GM19239 (cell line): ENCODE measurements around the gene CST5.
"Not testable (repeated sequence)": the region's sequence is repeated elsewhere in the genome, so short reads cannot be mapped to it uniquely, and the experiment has no call there.

Experiments used
- DNase-seq: peaks from one replicate; pipeline ENCODE4 v3.0.0; 2011; ENCODE audit warnings: low spot score; ENCODE audit not compliant: insufficient read length
- FAIRE-seq: peaks from 2 replicates; lab custom pipeline; 2011; peaks lifted over from hg19 to GRCh38; lab: Jason Lieb, UNC

Gene CST5

DNA sequence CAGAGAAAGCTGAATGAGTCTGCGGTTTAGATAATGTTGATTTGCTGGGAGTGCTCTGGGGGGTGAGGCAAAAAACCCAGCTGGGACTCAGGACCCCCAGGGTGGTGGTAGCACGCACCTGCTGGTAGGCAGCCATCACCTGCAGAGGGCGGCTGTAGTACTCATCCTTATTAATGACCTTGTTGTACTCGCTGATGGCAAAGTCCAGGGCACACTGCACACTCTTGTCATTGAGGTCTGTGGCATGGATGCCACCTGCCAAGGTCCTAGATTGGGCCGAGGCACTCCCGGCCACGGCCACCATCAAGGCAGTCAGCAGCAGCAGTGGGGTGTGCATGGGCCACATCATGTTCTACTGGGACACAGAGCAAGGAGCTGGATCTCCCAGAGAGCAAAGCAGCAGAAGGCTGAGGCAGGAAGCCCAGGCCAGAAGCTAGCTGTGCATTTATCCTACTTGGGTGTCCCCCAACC, at the start of gene CST5:
TSS of gene CST5 (minus strand) at position 421 of the 471 bp plus-strand sequence. CDS start at position 349, 72 bp downstream.
- no peak for DNase-seq
- no peak for FAIRE-seq

GRCh38 chr20:23928788-23929187, 49.2 kb upstream of the CST5 start:
- no peak for DNase-seq
- FAIRE-seq: no peak

DNA sequence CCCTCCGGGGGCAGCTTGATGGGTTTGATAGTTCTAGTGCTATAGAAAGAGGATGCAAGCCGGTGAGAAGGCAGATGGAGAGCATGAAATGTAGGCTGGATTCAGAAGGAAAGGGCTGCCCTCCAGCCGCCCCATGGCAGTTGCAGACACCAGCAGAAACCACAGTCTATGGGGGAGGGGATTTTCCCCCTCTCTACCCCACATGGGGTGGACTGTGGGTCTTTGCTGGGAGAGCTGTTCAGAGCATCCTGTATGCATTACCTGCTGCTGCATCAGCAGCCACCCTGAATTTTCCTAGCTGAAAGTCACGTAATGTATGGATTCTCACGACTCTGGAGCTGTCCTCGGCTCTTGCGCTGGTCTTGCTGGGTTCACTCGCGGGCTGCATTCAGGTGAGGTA, 48.8 kb upstream of the CST5 start:
- DNase-seq (no peak), FAIRE-seq (no peak)

- DNase-seq: no peak
- no peak for FAIRE-seq
Observed at GRCh38 chr20:23926944-23927872, 47.7 kb upstream of the CST5 start.

- FAIRE-seq (no peak), DNase-seq (no peak)
Observed at GRCh38 chr20:23926526-23926880, 47.0 kb upstream of the CST5 start.

- DNase-seq: no peak
- no peak for FAIRE-seq
Observed at GRCh38 chr20:23925789-23926525, 46.4 kb upstream of the CST5 start.

DNA sequence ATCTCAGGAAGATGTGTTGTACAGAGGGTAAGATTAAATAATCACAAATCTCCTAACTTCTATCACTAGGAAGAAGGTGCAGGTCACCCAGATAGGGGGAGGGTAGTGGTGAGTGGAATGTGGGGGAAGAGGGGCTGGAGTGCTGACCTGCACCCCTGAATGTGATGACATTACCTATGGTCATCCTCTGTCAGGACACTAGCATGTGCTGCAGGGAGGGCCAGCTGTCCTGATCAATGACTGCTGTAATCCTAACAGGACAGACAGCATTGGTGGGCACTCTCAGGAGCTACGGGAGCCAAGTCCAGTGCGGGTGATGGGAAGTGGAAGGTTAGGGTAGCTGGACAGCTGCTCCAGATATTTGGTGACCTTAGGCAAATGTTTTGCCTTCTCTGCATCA, 45.2 kb upstream of the CST5 start:
- no peak for FAIRE-seq
- no peak for DNase-seq

DNA sequence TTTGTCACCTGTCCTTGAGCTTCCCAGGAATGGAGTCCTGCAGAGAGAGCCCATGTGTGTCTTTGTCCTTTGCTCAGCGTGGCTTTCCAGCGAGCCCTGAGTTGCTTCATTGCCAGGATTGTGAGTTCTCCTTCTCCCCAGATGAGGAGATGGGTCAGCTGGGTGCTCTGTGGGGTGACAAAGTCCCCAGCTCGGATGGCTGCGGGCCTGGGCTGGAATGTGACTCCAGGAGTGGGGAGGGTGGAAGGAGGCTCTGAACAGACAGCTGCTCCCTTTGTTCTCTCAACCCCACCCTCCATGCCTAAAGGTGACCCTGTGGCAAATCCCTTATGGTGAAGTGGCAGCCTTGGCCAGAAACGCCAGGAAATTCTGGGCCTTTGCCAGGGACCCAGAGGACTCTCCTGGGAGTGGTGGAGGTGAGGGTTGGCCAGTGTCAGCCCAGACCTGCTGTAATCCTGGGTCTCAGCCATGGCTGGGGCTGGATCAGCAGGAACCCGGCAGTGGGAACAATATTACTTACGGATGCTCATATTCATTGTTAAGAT, 44.4 kb upstream of the CST5 start:
- FAIRE-seq: no peak
- no peak for DNase-seq

DNA sequence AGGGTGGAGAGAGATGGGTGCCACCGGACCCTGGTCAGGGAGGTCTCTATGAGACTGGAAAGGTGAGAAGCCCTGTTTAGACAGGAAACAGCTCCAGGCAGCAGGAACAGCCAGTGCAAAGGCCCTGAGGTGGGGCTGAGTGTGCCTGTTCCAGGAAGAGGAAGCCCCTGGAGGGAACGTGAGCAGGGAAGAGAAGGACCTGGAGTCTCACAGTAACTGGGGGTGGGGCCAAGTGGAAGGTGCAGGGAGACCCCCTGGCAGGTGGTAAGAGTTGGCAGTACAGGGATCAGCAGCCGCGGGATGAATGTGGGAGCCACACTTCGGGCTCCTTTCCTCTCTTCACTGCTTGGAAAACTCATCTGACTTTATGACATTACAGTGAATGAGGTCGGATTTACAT, 43.8 kb upstream of the CST5 start:
- no peak for DNase-seq
- FAIRE-seq: no peak

DNA sequence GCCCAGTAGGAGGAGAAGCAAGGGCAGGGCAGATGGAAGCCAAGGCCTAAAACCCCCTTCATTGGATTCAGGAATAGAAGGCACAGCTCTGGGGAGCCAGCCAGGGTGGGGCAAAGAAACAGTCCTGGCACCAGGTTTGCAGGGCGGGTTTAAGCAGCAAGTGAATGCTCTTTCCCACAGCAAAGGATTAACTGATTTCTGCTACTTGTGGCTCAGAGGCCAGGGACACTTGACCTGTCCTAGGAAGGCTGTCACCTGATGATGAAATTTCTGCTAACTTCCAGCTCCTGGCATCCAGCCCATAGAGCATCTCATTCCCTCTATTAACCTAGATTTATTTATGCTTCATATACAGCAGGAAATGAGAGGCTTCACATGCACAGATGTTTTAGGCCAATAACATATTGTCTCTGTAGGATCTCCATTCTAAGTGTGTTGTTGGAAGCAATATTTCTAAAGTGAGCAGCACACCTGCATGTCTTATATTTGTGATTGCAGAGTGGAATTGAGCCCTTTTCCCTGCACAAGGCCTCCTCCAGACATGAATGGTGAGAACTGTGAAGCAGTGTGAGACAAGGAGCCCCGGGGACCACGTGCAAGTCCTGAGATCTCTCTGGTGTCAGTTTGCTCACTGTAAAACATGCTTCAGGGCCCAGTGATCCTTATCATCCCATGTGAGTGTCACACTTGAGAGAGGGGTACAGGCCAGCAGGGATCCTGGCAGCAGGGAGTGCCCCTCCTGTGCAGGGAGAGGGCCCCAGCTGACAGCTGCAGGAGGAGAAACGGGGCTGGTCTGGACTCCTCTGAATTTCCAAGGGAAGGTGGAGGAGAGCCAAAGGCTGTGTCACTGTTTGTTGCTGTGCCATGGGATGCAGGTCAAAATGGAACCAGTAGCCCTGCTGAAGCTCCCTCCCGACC, 41.1 kb upstream of the CST5 start:
- FAIRE-seq (no peak), DNase-seq (no peak)

DNA sequence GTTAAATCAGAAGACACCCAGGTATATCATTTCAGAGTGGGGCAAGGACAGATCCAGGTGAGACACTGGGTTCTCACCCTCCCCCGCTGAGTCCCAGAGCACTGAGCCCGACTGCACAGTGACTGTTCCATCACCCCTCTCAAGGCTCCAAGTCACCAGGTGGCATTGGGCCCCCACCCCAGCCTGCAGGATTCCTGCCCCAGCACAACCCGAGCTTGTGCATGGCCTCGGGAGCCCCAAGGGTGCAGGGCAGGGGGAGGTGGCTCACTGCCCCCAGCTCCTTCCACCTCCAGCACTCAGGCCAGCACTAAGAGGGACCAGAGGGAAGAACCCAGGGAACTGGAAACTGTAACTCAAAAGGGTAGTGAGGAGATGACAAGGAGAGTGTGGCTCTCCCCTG, 39.3 kb upstream of the CST5 start:
- FAIRE-seq: no peak

DNA sequence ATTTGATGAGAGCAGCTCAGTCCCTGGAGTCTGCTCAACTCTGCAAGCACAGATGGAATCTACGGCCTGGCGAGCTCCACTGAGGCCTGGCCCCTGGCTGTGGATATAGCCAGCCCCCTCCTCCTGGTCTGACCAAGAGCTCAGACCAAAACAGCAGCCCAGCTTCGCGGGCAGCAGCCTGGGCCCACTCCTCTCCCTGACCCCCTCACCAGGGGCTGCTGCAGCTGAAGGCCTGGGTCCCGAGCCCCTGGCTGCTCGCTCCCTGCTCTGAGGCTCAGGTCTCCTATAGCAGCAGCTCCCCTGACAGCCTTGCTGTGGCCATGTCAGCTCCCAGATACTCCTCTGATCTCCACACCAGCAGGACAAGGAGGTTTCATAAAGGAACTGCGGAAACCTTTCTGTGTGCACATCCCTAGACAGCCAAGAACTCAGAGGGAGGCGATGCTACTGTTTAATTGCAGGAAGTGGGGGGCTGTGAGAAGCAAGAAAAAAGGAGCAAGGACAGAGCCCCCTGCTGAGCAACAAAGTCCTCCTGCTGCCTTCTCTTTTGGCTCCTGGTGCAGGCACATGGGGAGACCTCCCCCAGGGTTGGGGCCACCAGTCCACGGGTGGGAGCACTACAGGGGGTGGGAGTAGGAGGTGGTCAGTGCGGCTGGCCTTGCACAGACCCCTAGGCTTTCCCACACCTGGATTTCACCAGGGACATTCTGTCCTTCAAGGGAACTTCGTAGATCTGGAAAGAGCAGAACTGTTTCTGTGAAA, 38.7 kb upstream of the CST5 start:
- DNase-seq (no peak), FAIRE-seq (no peak)

More for the DNA sequence above, 39.3 kb upstream of the CST5 start:
- DNase-seq: no peak

GRCh38 chr20:23917024-23917725, 37.6 kb upstream of the CST5 start:
- FAIRE-seq (no peak), DNase-seq (no peak)

DNA sequence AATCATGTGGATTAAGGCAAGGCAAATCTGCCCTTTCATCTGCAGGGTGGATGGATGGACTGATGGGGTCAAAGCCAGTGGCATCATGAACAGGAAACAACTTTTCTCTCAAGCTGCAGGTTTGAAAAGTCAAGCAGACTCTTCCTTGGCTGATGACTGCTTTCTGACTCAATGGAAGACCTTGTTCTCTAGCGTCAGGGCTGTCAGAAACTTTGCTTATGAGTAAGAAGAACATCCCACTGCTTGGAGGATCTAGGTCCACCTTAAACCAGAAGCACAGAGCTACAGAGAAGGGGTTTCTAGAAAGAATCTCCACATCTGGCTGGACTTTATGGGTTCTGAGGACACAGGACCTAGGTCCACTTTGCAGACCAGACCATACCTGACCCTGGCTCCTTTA, 36.3 kb upstream of the CST5 start:
- DNase-seq (no peak), FAIRE-seq (no peak)

GRCh38 chr20:23914469-23914868, 34.9 kb upstream of the CST5 start:
- not testable (repeated sequence) for DNase-seq, FAIRE-seq

DNA sequence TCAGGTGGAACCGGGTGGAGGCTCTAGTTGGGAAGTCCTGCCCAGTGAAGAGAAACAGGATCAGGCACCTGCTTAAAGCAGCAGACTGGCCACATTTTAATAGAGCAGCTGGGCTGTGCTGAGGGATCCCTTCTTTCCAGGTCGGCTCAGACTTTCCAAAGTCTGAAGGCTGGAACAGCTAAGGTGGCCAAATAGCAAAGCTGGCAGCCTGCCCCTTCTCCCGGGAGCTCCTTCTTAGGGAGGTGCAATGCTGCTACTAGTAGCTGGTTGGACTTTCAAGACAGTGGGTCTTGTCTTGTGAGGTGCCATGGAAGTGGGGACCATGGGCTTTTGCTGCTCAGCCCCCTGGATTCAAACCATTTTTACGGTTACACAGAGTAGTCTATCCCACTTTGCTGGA, 30.7 kb upstream of the CST5 start:
- no peak for FAIRE-seq
- no peak for DNase-seq

GRCh38 chr20:23909390-23909789, 29.8 kb upstream of the CST5 start:
- no peak for DNase-seq
- no peak for FAIRE-seq

DNA sequence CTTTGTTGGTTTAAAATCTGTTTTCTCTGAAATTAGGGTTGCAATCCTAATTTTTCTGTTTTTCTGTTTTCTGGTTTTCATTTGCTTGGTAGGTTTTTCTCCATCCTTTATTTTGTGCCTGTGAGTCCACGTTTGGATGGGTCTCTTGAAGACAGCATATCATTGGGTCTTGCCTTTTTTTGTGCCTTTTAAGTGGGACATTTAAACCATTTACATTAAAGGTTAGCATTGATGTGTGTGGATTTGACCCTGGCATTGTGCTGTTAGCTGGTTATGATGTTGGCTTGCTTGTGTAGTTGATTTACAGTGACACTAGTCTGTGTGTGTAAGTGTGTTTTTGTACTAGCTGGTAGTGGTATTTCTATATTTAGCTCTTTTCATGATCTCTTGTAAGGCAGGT, 28.0 kb upstream of the CST5 start:
- FAIRE-seq: no peak

DNA sequence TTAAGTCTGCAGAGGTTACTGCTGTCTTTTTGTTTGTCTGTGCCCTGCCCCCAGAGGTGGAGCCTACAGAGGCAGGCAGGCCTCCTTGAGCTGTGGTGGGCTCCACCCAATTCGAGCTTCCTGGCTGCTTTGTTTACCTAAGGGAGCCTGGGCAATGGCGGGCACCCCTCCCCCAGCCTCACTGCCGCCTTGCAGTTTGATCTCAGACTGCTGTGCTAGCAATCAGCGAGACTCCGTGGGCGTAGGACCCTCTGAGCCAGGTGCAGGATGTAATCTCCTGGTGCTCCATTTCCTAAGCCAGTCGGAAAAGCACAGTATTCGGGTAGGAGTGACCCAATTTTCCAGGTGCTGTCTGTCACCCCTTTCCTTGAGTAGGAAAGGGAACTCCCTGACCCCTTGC, 22.8 kb upstream of the CST5 start:
- FAIRE-seq, DNase-seq: not testable (repeated sequence)

More for the DNA sequence above, 28.0 kb upstream of the CST5 start:
- DNase-seq: no peak
